Activated CD4-positive, alpha-beta T cell treated with anti-CD3 and anti-CD28 coated beads, Interleukin-2, amount 50 U/mL, for 24 hours (primary cell): ENCODE results near the gene CCIN.
"Not testable (repeated sequence)": the region's sequence is repeated elsewhere in the genome, so short reads cannot be mapped to it uniquely, and the experiment has no call there.

Source experiments
- DNase-seq, 2 donors: peaks; one replicate each; pipeline ENCODE4 v3.0.0-alpha.2; 2020; ENCODE audit warnings: low read depth in 1 of 2, low spot score in 1 of 2

Gene CCIN

GRCh38 chr9:36158122-36158521, 11.1 kb upstream of the CCIN start:
- DNase-seq: no peak

- no peak for DNase-seq
These were observed 10.3 kb upstream of the CCIN start for GRCh38 chr9:36158917-36159316.

- not testable (repeated sequence) for DNase-seq
These were observed 9.7 kb upstream of the CCIN start for GRCh38 chr9:36159509-36159908.

- DNase-seq: not testable (repeated sequence)
These were observed 9.1 kb upstream of the CCIN start for GRCh38 chr9:36160126-36160525.

GRCh38 chr9:36161187-36161586, 8.0 kb upstream of the CCIN start:
- no peak for DNase-seq

GRCh38 chr9:36162211-36162738, 6.9 kb upstream of the CCIN start:
- no peak for DNase-seq

- no peak for DNase-seq
These were observed 6.0 kb upstream of the CCIN start for GRCh38 chr9:36163049-36163785.

GRCh38 chr9:36163786-36164170, 5.4 kb upstream of the CCIN start:
- DNase-seq: no peak

- no peak for DNase-seq
These were observed 4.8 kb upstream of the CCIN start for GRCh38 chr9:36164372-36164771.

- no peak for DNase-seq
These were observed 4.2 kb upstream of the CCIN start for GRCh38 chr9:36164989-36165388.

GRCh38 chr9:36165826-36166167, 3.4 kb upstream of the CCIN start:
- no peak for DNase-seq

GRCh38 chr9:36166168-36166927, 2.8 kb upstream of the CCIN start:
- peak; percentile 66 to 80 for DNase-seq

- no peak for DNase-seq
These were observed 520 bp downstream of the CCIN start for GRCh38 chr9:36169708-36170107.

- DNase-seq: no peak
These were observed 1.3 kb downstream of the CCIN start for GRCh38 chr9:36170531-36170930.

GRCh38 chr9:36173861-36174260, 4.7 kb downstream of the CCIN start:
- no peak for DNase-seq

GRCh38 chr9:36174271-36174670, 5.1 kb downstream of the CCIN start:
- DNase-seq: no peak

- no peak for DNase-seq
These were observed 5.5 kb downstream of the CCIN start for GRCh38 chr9:36174731-36175130.

GRCh38 chr9:36175209-36175608, 6.0 kb downstream of the CCIN start:
- not testable (repeated sequence) for DNase-seq

GRCh38 chr9:36176496-36176895, 7.3 kb downstream of the CCIN start:
- DNase-seq: not testable (repeated sequence)

GRCh38 chr9:36177571-36177970, 8.4 kb downstream of the CCIN start:
- no peak for DNase-seq

GRCh38 chr9:36180243-36180642, 11.1 kb downstream of the CCIN start:
- not testable (repeated sequence) for DNase-seq

- no peak for DNase-seq
These were observed 18.2 kb downstream of the CCIN start for GRCh38 chr9:36187414-36187813.
